Lower leg skin (tissue), 4 donors: ENCODE results near the gene SRGAP1. TPM values are rescaled to one million over a fixed set of nuclear protein-coding genes. Genes with fewer than 3 reads are reported as not detected.
"Not testable (repeated sequence)": the region's sequence is repeated elsewhere in the genome, so short reads cannot be mapped to it uniquely, and the experiment has no call there.

Source experiments
- DNase-seq, 2 donors: peaks; one replicate each; pipeline ENCODE4 v3.0.0-alpha.2; 2019; ENCODE audit warnings: low spot score in 2 of 2
- H3K4me3 ChIP-seq: fragments of 200-600 bp; sonication (generic); 2 replicates; pipeline ENCODE4 v1.5.1; 2017; ENCODE audit warnings: mild to moderate bottlenecking, low read depth; ENCODE audit not compliant: poor library complexity, severe bottlenecking
- CTCF ChIP-seq, 3 donors: fragments of 450-650 bp; IDR thresholded peaks; one replicate each; pipeline ENCODE4 v1.5.1; 2016; ENCODE audit warnings: antibody characterized with exemption in 3 of 3, mild to moderate bottlenecking in 3 of 3, moderate library complexity in 2 of 3
- POLR2A ChIP-seq, 2 donors: fragments of 450-650 bp; IDR thresholded peaks; one replicate each; pipeline ENCODE4 v1.6.1; 2016 to 2017; ENCODE audit warnings: antibody characterized with exemption in 2 of 2, mild to moderate bottlenecking in 1 of 2, moderate library complexity in 1 of 2
- WGBS, 2 donors: methylation state at CpG; one replicate each; pipeline ENCODE4 v1.1.5; 2018; 5-methylcytosine and 5-hydroxymethylcytosine counted together
- intact Hi-C: fragments of 100-400 bp; cut with DNase I; formaldehyde crosslinking; loops from one replicate; pipeline ENCODE4 v1.15.0; 2023; ENCODE audit warnings: low total_unique reads
- total RNA-seq, 4 donors: library from RNA; depleted of rRNA; stranded (reverse); fragments of >200 nt; gene quantifications; one replicate each; pipeline ENCODE4 v1.1.0, GENCODE V29; 2016

SRGAP1 gene
- total RNA-seq, 4 donors from 2014 or later, result 1.3 to 6.0 (median 1.7) TPM

DNA sequence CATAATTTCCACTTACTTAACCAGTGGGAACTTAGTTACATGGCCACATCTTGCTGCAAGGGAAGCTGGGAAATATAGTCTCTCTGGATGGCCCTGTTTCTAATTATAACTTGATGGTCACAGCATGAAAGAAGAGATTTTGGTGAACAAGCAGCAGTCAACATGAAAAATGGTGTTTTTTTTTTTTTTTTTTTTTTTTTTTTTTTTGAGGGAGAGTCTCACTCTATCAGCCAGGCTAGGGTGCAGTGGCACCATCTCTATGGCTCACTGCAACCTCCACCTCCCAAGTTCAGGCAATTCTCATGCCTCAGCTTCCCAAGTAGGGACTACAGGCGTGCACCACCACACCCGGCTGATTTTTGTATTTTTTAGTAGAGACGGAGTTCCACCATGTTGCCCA is 10.8 kb downstream of the SRGAP1 start:
- DNase-seq, result no peak
- intact Hi-C loops, result no loop called here
- no peak for TF ChIP-seq POLR2A (IDR thresholded peaks at IDR 0.05)
- TF ChIP-seq CTCF (IDR thresholded peaks at IDR 0.05), result no peak
- H3K4me3 ChIP-seq, result no peak overlapping the region
- WGBS, 2 donors, result 94 to 98% methylated on average over 3 of the region's 3 CpGs

GRCh38 chr12:63857771-63858670 is 13.5 kb downstream of the SRGAP1 start:
- no peak for DNase-seq
- 61 to 71% methylated on average over 6 of the region's 6 CpGs for WGBS, 2 donors
- no peak overlapping the region for H3K4me3 ChIP-seq
- intact Hi-C loops, result no loop called here
- TF ChIP-seq POLR2A (IDR thresholded peaks at IDR 0.05) (no peak), CTCF (IDR thresholded peaks at IDR 0.05) (no peak)

GRCh38 chr12:63859880-63860279 is 15.4 kb downstream of the SRGAP1 start:
- DNase-seq, intact Hi-C loops, H3K4me3 ChIP-seq: not testable (repeated sequence)
- WGBS, 2 donors, result 95 to 96% methylated on average over 2 of the region's 2 CpGs

GRCh38 chr12:63862187-63862968 is 17.9 kb downstream of the SRGAP1 start:
- WGBS, 2 donors, result 53 to 64% methylated on average over 6 of the region's 6 CpGs
- TF ChIP-seq CTCF (IDR thresholded peaks at IDR 0.05) (no peak), POLR2A (IDR thresholded peaks at IDR 0.05) (no peak)
- DNase-seq, result no peak

GRCh38 chr12:63862969-63863230 is 18.4 kb downstream of the SRGAP1 start:
- no peak overlapping the region for H3K4me3 ChIP-seq
- no peak for DNase-seq
- TF ChIP-seq POLR2A (IDR thresholded peaks at IDR 0.05), result no peak
- TF ChIP-seq CTCF (IDR thresholded peaks at IDR 0.05), result no peak
- intact Hi-C loops, result no loop called here
- WGBS, 2 donors, result 89 to 90% methylated on average over 2 of the region's 2 CpGs

More at GRCh38 chr12:63862187-63862968, 17.9 kb downstream of the SRGAP1 start:
- H3K4me3 ChIP-seq, result no peak overlapping the region
- intact Hi-C loops, result no loop called here

GRCh38 chr12:63863658-63864453 is 19.4 kb downstream of the SRGAP1 start:
- TF ChIP-seq POLR2A (IDR thresholded peaks at IDR 0.05) (no peak), CTCF (IDR thresholded peaks at IDR 0.05) (no peak)
- WGBS, 2 donors, result 71 to 72% methylated on average over 5 of the region's 5 CpGs
- H3K4me3 ChIP-seq, result no peak overlapping the region
- intact Hi-C loops, result no loop called here
- no peak for DNase-seq
